Breast epithelium (tissue), 4 donors: ENCODE measurements around the gene HYAL3. TPM values are rescaled to one million over a fixed set of nuclear protein-coding genes. Genes with fewer than 3 reads are reported as not detected.
A peak's percentile ranks its signal among the peaks of the same experiment; 100 is the strongest.

ENCODE experiments used
- DNase-seq, 2 donors: peaks; one replicate each; pipeline ENCODE4 v3.0.0-alpha.2; 2019; ENCODE audit warnings: low spot score in 2 of 2
- H3K27ac ChIP-seq, 2 donors: fragments of 200-600 bp; sonication (generic) in 1 of 2; one replicate each; pipeline ENCODE4 v1.5.1; 2016 to 2019; ENCODE audit warnings: mild to moderate bottlenecking in 1 of 2
- H3K27me3 ChIP-seq, 2 donors: fragments of 200-600 bp; sonication (generic) in 1 of 2; one replicate each; pipeline versions ENCODE4 v1.5.1 to v1.6.0; 2017 to 2019; ENCODE audit warnings: control low read depth in 1 of 2, mild to moderate bottlenecking in 1 of 2
- H3K36me3 ChIP-seq: fragments of 200-600 bp; one replicate; pipeline ENCODE4 v1.5.1; 2019
- H3K4me1 ChIP-seq, 2 donors: fragments of 200-600 bp; sonication (generic); one replicate each; pipeline ENCODE4 v1.5.1; 2016 to 2019; ENCODE audit warnings: control low read depth in 1 of 2
- H3K4me3 ChIP-seq, 3 donors: fragments of 200-600 bp; sonication (generic); 1 replicate in 2 of 3; 2 replicates in 1 of 3; pipeline ENCODE4 v1.5.1; 2016 to 2019; ENCODE audit warnings: mild to moderate bottlenecking in 3 of 3, moderate library complexity in 2 of 3
- H3K9me3 ChIP-seq, 2 donors: fragments of 200-600 bp; sonication (generic) in 1 of 2; one replicate each; pipeline ENCODE4 v1.5.1; 2016 to 2019; ENCODE audit warnings: control low read depth in 1 of 2
- POLR2A ChIP-seq: fragments of 450-650 bp; IDR thresholded peaks from one replicate; pipeline ENCODE4 v1.6.1; 2016; ENCODE audit warnings: antibody characterized with exemption, mild to moderate bottlenecking, moderate library complexity
- POLR2AphosphoS5 ChIP-seq, 3 donors: sonication (generic); formaldehyde crosslinking; IDR thresholded peaks; one replicate each; pipeline ENCODE4 v1.6.1; 2017; ENCODE audit warnings: antibody characterized with exemption in 3 of 3
- intact Hi-C: fragments of 100-400 bp; cut with DNase I; formaldehyde crosslinking; loops from one replicate; pipeline ENCODE4 v1.15.1; 2023; ENCODE audit warnings: low total_unique reads
- total RNA-seq, 3 donors: library from RNA; depleted of rRNA; stranded (reverse); fragments of >200 nt; gene quantifications; one replicate each; pipeline ENCODE4 v1.1.0, GENCODE V29; 2016
- TF ChIP-seq, protein P1 (sequence below), 3 donors: fragments of 450-650 bp; IDR thresholded peaks; one replicate each; pipeline ENCODE4 v1.5.1; 2016 to 2017; ENCODE audit warnings: antibody characterized with exemption in 3 of 3, mild to moderate bottlenecking in 3 of 3, moderate library complexity in 3 of 3

HYAL3 gene
- total RNA-seq, 3 donors from 2014 or later: 2.3 to 6.4 (median 2.7) TPM

DNA sequence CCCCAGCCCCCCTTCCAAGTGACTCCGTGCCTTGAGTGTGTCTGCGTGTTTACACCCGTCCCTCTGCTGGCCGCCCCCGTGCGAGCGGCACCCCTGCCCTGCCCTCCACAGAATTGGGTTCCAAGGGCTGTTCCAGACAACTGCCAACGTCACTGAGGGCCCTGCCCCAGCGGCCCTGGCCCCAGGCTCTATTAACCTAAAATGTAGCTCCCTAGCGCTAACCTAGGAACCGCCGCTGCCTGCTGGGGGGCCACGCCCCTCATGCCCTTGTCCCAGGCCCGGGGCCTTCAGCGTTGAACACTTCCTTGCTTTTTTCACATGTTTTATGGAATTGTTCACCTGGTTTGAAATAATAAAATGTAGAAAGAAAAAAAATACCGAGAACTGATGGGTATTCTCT, 40.2 kb downstream of the HYAL3 start:
- Histone ChIP-seq H3K27ac (peak overlapping the region; percentile 97 to 100), H3K4me3 (no peak overlapping the region), H3K9me3 (no peaks in the 10 kb centered on the region), H3K27me3 (no peaks in the 10 kb centered on the region), H3K36me3 (no peaks in the 10 kb centered on the region), H3K4me1 (peaks cover 10 to 21% of the 10 kb centered on the region in 2 donors)
- no peak for TF ChIP-seq POLR2AphosphoS5 (IDR thresholded peaks at IDR 0.05)
- no peak for TF ChIP-seq POLR2A
- TF ChIP-seq, protein P1, sequence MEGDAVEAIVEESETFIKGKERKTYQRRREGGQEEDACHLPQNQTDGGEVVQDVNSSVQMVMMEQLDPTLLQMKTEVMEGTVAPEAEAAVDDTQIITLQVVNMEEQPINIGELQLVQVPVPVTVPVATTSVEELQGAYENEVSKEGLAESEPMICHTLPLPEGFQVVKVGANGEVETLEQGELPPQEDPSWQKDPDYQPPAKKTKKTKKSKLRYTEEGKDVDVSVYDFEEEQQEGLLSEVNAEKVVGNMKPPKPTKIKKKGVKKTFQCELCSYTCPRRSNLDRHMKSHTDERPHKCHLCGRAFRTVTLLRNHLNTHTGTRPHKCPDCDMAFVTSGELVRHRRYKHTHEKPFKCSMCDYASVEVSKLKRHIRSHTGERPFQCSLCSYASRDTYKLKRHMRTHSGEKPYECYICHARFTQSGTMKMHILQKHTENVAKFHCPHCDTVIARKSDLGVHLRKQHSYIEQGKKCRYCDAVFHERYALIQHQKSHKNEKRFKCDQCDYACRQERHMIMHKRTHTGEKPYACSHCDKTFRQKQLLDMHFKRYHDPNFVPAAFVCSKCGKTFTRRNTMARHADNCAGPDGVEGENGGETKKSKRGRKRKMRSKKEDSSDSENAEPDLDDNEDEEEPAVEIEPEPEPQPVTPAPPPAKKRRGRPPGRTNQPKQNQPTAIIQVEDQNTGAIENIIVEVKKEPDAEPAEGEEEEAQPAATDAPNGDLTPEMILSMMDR (IDR thresholded peaks at IDR 0.05): no peak
- no peak for DNase-seq
- intact Hi-C loops: no loop called here

GRCh38 chr3:50258029-50258680, 41.0 kb downstream of the HYAL3 start:
- intact Hi-C loops: no loop called here
- Histone ChIP-seq H3K4me3 (no peak overlapping the region), H3K27ac (peak overlapping the region; percentile 72 to 100), H3K27me3 (no peaks in the 10 kb centered on the region), H3K9me3 (no peaks in the 10 kb centered on the region), H3K4me1 (peaks cover 9 to 21% of the 10 kb centered on the region in 2 donors), H3K36me3 (no peaks in the 10 kb centered on the region)
- TF ChIP-seq POLR2AphosphoS5 (IDR thresholded peaks at IDR 0.05): no peak
- no peak for TF ChIP-seq POLR2A
- TF ChIP-seq, protein P1 (IDR thresholded peaks at IDR 0.05): no peak
- DNase-seq: no peak

GRCh38 chr3:50256978-50257890, 42.0 kb downstream of the HYAL3 start:
- no peaks in the 10 kb centered on the region for H3K9me3 ChIP-seq
- H3K27me3 ChIP-seq: no peaks in the 10 kb centered on the region
- no peak overlapping the region for H3K4me3 ChIP-seq
- intact Hi-C loops: no loop called here
- H3K36me3 ChIP-seq: no peaks in the 10 kb centered on the region
- no peak for DNase-seq
- H3K27ac ChIP-seq: peak overlapping the region; percentile 72 to 100
- H3K4me1 ChIP-seq: peaks cover 9 to 21% of the 10 kb centered on the region in 2 donors
- TF ChIP-seq POLR2A: no peak
- TF ChIP-seq, protein P1 (IDR thresholded peaks at IDR 0.05): peak in 1 of 3 donors; percentile 27

GRCh38 chr3:50255251-50255615, 44.0 kb downstream of the HYAL3 start:
- Histone ChIP-seq H3K4me1 (peaks cover 0 to 14% of the 10 kb centered on the region in 2 donors), H3K27ac (peak overlapping the region; percentile 76 to 93), H3K9me3 (no peaks in the 10 kb centered on the region), H3K27me3 (no peaks in the 10 kb centered on the region), H3K4me3 (no peak overlapping the region), H3K36me3 (no peaks in the 10 kb centered on the region)
- TF ChIP-seq, protein P1 (IDR thresholded peaks at IDR 0.05): no peak
- TF ChIP-seq POLR2AphosphoS5 (IDR thresholded peaks at IDR 0.05): no peak
- TF ChIP-seq POLR2A: no peak
- intact Hi-C loops: no loop called here
- DNase-seq: no peak
